ENCODE measurements around the gene AAMP.

AAMP gene

DNA sequence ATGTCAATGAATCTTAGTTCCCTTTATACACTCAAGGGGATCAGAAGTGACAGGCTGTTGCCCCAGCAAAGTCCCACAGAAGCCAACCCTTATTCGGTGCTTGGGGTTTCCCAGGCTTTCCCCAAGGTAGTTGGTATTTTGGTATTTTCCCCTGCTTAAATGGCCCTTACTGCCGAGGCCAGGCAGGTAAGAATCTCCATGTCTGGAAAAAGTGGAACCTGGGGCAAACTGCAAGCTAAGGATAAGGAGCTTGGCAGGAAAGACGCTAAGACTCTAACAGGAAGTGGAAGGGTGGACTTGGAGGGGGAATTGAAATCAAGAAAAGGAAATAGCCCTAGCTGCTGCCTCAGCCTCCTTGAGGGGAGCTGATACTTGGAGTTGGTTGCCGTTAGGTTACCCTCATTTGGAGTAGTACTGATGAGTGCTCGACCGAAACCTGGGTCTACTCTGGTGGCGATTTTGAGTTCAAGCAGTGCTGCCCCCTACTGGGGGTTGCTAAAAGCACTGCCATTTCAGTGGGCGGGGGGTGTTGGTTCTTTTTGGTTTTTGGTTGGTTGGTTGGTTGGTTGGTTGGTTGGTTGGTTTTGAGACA, 12.5 kb downstream of the AAMP start:
- peak; percentile 46 for DNase-seq

GRCh38 chr2:218256612-218257350, 13.2 kb downstream of the AAMP start:
- DNase-seq: no peak

GRCh38 chr2:218255446-218255845, 14.5 kb downstream of the AAMP start:
- DNase-seq: no peak

DNA sequence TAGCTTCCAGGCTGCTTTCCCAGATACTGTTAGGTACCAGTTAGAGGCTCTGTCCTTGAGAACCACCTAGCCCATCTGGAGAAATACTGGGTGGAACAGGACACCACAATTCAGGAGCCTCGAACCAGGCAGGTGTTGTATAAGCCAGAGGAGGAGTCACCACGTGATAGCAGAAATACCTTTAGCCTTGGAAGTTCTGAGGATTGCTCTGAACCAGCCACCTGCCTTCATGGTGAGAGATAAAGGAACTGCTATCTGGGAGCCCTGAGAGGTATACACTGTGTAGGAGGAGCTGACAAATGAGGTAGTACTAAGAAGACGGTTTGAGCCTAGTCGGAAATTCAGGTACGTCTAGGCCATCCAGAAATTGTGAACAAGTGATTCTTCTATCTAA, 16.7 kb downstream of the AAMP start:
- no peak for DNase-seq

DNA sequence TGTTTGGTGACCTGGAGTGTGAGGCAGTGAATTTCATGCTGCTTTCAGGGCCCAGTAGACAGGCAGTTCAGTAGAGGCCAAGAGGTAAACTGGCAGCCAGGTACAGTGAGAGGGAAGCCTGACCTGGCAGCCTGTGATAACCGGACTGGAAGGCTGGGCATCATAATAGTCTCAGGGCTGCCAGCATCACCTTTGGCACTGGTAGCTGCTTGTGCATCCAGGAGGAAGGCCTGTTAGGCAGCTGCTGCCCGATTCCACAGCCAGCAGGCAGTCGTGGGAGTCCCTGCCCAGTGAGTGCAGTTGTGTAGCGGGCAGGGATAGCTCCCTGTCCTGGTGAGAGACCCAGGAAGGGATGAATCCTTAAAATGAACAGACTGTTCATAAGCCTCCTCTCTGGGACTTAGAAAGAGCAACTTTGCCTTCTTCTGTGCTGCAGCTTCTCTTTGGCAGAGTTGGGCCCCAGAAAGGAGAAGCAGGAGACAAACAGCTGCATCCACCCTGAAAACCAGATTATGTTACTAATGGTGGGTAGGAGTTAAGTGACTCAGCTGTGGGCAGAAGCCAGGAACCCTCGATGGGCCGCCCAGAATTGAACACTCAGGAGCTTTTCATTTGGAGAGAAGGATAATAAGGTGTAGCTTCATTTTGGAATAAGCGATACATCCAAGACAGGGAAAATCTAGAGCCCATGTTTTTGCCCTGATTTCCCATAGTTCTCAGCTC, 17.3 kb downstream of the AAMP start:
- no peak for DNase-seq

DNA sequence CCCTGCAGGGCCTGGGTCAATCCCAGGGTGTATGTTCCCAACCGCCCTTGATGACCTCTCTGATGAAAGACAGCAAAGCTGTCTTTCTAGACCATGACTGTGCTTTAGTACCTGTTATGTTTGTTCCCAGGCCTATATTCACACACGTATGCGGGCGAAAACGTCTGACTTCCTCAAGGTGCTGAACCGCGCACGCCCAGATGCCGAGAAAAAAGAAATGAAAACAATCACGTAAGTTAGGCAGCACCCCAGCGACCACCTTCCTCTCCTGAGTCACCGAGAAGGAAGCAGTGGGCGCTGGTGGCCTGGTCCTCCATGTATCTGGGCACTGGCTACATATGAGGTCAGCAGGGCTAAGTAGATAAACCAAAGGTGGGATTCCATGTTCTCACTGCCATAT, 20.2 kb downstream of the AAMP start:
- DNase-seq: no peak

GRCh38 chr2:218245214-218245613, 24.7 kb downstream of the AAMP start:
- DNase-seq: no peak

DNA sequence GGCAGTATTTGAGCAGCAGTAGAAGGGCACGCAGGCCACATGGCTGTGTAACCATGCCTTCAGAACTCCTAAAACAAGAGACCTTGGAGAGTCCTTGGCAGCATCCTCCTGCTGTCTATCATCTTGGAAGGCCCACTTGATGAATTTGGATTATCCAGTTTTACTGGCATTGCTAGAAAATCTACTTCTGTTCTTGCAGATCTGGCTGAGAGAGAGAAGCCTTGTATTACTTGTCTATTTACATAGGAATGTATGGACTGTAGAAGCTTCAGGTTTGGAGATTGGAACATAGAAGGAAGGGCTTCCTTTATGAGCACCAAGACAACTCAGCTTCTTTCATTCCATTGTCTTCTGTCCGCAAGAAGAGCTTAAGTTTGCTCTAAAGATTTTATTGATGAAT, 25.3 kb downstream of the AAMP start:
- no peak for DNase-seq

DNA sequence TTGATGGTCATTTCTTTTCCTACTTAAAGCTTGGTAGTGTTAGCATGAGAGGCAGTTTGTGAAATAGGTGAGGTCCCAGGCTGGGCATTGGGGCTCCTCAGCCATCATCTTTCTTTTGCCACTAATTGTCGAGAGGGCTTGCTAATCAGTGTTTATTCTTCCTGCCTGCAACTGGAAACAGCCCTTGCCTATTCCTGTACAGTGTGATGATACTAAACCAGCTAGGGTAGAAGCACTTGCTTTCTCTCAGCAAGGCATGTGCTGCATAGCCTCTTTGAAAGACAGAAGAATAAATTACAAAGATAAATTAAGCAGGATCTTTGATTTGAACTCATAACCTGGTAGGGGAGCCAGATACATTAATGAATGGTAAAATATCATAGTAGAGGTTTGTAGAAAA, 25.7 kb downstream of the AAMP start:
- no peak for DNase-seq

GRCh38 chr2:218238887-218239286, 31.1 kb downstream of the AAMP start:
- DNase-seq: no peak

GRCh38 chr2:218236829-218237228, 33.1 kb downstream of the AAMP start:
- no peak for DNase-seq

- no peak for DNase-seq
Measured at GRCh38 chr2:218235017-218235416, 34.9 kb downstream of the AAMP start.

DNA sequence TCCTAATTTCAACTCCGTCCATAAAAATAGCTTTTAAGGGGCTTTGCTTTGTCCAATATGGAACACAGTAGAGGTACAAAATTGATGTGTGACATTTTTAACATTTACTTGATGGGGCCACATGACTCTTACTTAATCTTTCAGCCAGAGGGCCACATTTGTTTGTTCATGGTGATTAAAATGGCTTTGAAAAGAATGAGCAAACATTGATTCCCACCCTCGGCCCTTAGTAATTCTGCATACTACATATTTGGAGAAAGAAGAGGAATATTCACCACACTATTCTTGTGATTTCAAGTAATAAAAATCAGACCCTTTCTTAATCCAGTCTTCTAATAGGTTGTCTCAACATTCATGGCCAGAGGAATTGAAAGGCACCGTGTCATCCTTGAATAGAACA, 35.4 kb downstream of the AAMP start:
- DNase-seq: no peak

- DNase-seq: no peak
Measured at GRCh38 chr2:218233543-218233942, 36.4 kb downstream of the AAMP start.

DNA sequence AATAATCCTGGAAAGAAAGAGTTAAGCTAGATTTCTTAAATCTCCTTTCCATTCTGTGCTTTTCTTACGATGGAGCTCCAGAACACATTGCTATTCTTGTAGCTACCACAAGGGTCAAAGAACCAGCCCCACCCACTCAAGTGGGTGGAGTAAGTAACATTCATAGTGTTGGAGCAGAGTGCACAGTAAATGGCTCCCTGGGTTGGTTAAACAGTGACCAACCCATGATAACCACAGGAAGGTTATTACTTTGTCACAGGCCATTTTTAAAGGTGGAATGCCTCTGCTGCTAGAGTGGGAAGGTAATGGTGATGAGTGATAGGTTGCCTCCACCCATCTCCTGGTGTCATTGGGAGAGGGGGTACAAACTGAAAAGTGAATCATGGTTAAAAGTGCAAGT, 39.1 kb downstream of the AAMP start:
- no peak for DNase-seq

DNA sequence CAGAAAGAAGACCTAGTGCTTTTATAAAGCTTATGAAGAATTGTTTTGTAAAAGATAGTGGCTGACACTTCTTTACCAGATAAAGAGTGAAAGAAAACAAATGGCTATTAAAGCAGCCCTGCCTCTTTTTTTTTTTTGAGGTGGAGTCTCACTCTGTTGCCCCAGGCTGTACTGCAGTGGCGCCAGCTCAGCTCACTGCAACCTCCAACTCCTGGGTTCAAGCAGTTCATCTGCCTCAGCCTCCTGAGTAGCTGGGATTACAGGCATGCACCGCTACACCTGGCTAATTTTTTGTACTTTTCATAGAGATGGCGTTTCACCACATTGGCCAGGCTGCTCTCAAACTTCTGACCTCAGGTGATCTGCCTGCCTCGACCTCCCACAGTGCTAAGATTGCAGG, 40.1 kb downstream of the AAMP start:
- DNase-seq: no peak

DNA sequence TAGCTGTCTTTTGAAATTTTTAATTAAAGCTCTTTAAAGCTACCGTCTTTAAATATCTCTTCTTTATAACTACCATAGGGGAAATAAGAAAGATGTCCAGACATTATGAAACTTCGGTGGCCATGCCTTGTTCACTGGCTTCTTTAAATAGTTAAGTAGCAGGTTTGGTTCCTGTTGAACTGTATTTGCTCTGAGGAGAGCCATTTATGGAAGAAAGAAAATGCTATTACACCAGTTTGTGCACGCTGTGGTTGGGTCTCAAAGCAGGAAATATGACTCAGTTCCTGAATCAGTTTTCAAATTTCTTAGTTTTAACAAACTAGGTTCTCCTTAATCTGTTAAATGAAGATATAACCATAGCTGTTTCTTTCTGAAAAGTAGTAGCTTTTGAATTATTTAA, 40.7 kb downstream of the AAMP start:
- DNase-seq: no peak

DNA sequence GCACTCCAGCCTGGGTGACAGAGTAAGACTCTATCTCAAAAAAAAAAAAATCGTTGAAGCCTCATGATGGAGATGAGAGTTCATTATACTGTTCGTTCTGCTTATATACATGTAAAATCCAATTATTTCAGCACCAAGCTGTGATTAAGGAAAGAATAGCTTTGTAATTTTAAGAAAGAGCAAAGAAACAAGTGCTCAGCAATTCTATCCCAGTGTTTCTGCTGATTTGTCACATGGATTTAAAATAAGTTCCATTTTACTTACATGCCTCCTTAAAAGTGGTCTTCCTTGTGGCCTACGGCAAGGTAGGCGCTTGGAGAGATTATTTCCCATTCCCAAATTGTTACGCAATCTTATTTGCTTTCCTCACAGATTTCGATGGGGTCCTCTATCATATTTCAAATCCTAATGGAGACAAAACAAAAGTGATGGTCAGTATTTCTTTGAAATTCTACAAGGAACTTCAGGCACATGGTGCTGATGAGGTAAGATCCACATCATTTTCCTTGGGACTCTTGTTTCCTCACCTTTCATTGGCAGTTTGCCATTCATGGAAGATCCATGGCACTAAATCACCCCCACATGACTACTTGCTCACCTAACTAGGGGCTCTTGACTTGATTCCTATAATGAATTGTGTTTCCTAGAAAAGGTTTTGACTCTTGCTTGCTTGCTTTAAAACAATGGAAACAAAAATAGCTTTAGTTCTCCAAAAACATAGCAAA, 41.4 kb downstream of the AAMP start:
- no peak for DNase-seq

DNA sequence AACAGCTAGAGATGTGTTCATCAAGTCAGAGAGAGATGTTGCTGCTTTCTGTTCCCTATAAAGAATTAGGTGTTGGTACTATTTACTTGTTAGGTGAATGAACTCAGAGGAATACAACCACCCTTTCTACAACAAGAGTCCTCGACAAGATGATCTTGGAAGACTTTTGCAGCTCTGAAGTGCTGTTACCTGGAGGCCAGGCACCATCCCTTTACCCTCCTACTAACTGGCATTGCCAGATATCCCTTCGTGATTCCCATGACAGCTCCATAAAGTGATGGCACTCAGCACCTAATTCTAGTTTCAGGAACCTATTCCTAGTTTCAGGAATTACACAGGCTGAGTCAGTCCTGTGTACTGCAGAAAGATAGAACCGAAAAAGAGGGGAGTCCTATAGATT, 43.0 kb downstream of the AAMP start:
- DNase-seq: no peak

GRCh38 chr2:218224186-218224585, 45.8 kb downstream of the AAMP start:
- DNase-seq: no peak

GRCh38 chr2:218223046-218223445, 46.9 kb downstream of the AAMP start:
- DNase-seq: no peak

GRCh38 chr2:218221000-218221399, 48.9 kb downstream of the AAMP start:
- no peak for DNase-seq

DNA sequence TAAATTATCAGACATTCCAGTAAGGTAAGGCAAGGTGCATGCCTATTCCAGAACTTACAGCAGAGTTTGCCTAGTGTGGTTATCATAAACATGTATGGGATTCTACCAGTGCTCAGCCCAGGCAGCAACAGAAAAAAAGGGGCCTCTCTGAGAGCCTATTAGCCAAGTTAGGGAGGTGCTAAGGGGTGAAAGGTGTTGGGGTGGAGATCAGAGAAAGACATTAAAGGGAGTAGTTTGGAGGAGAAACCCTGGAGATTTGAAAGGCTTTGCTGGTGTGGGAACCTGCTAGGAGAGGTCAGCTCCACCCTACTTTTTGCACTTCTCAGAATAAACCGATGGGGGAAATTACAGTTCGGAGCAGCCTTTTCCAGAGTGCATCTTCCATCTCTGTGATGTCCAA, 50.0 kb downstream of the AAMP start:
- DNase-seq: no peak

Data from activated effector memory CD4-positive, alpha-beta T cell treated with Interleukin-2 at 50 U/mL for 16 hours (primary cell).